HepG2 (cell line): ENCODE results near the gene ARHGAP45. TPM values are rescaled to one million over a fixed set of nuclear protein-coding genes. Genes with fewer than 3 reads are reported as not detected.

ENCODE experiments used
- ARID4A ChIP-seq: sonication (generic); formaldehyde crosslinking; IDR thresholded peaks from 2 replicates; pipeline ENCODE4 v1.5.0; 2020; ENCODE audit warnings: mild to moderate bottlenecking, missing genetic modification reagents, borderline replicate concordance
- CCAR2 ChIP-seq: fragments of 200-400 bp; formaldehyde crosslinking; optimal IDR thresholded peaks from 2 replicates; pipeline ENCODE3; 2018; ENCODE audit warnings: low read depth, mild to moderate bottlenecking, low read length, moderate library complexity
- DR1 ChIP-seq: sonication (generic); formaldehyde crosslinking; IDR thresholded peaks from 2 replicates; pipeline ENCODE4 v1.8.0; 2021; ENCODE audit warnings: mild to moderate bottlenecking, missing genetic modification reagents, inconsistent platforms
- FOSL2 ChIP-seq: sonication (generic); formaldehyde crosslinking; IDR thresholded peaks from 2 replicates; pipeline ENCODE4 v1.4.0; 2020; ENCODE audit warnings: missing genetic modification reagents
- KLF11 ChIP-seq: IDR thresholded peaks from 2 replicates; pipeline ENCODE4 v1.6.1; 2016; ENCODE audit warnings: missing compliant biosample characterization
- KLF9 ChIP-seq: IDR thresholded peaks from 2 replicates; pipeline ENCODE4 v1.6.1; 2016; ENCODE audit warnings: low read depth
- MIER2 ChIP-seq: IDR thresholded peaks from 2 replicates; pipeline ENCODE4 v1.6.1; 2016; ENCODE audit warnings: missing biosample characterization, missing genetic modification reagents
- MIXL1 ChIP-seq: IDR thresholded peaks from 2 replicates; pipeline ENCODE4 v1.6.1; 2016
- NFKBIZ ChIP-seq: IDR thresholded peaks from 2 replicates; pipeline ENCODE4 v1.6.1; 2018; ENCODE audit warnings: missing genetic modification reagents, missing compliant biosample characterization
- NONO ChIP-seq, 2 experiments: fragments of 450-650 bp in 1 of 2; sonication (generic) in 1 of 2; formaldehyde crosslinking in 1 of 2; IDR thresholded peaks in 1 of 2; conservative IDR thresholded peaks in 1 of 2; 2 replicates each; pipeline versions ENCODE4 v1.6.1 to v1.8.0; 2017 to 2022; ENCODE audit warnings: mild to moderate bottlenecking in 1 of 2, missing genetic modification reagents in 1 of 2, moderate library complexity in 1 of 2
- PRDM15 ChIP-seq: sonication (generic); formaldehyde crosslinking; IDR thresholded peaks from 2 replicates; pipeline ENCODE4 v1.4.0; 2020; ENCODE audit warnings: missing genetic modification reagents
- WIZ ChIP-seq: sonication (generic); formaldehyde crosslinking; IDR thresholded peaks from 2 replicates; pipeline ENCODE4 v1.5.1; 2020; ENCODE audit warnings: mild to moderate bottlenecking, missing genetic modification reagents
- ZBTB20 ChIP-seq: sonication (generic); formaldehyde crosslinking; IDR thresholded peaks from 2 replicates; pipeline ENCODE4 v1.8.1; 2023; ENCODE audit warnings: missing genetic modification reagents, low read depth, mild to moderate bottlenecking, borderline replicate concordance
- ZKSCAN8 ChIP-seq: IDR thresholded peaks from 2 replicates; pipeline ENCODE4 v1.6.1; 2016; ENCODE audit warnings: borderline replicate concordance, missing genetic modification reagents, missing compliant biosample characterization
- ZMYM2 ChIP-seq: sonication (generic); formaldehyde crosslinking; IDR thresholded peaks from 2 replicates; pipeline ENCODE4 v1.8.0; 2022; ENCODE audit warnings: mild to moderate bottlenecking, missing genetic modification reagents
- ZNF205 ChIP-seq: IDR thresholded peaks from 2 replicates; pipeline ENCODE4 v1.6.1; 2018; ENCODE audit warnings: missing biosample characterization, missing genetic modification reagents
- ZNF274 ChIP-seq: sonication (generic); formaldehyde crosslinking; IDR thresholded peaks from 2 replicates; pipeline ENCODE4 v1.5.1; 2020; ENCODE audit warnings: mild to moderate bottlenecking, missing genetic modification reagents
- ZNF451 ChIP-seq: sonication (generic); formaldehyde crosslinking; IDR thresholded peaks from 2 replicates; pipeline ENCODE4 v1.5.0; 2020; ENCODE audit warnings: mild to moderate bottlenecking, missing genetic modification reagents
- ZNF512 ChIP-seq: sonication (generic); formaldehyde crosslinking; IDR thresholded peaks from 2 replicates; pipeline ENCODE4 v1.4.0; 2020; ENCODE audit warnings: mild to moderate bottlenecking, missing genetic modification reagents
- ZNF607 ChIP-seq: sonication (generic); formaldehyde crosslinking; IDR thresholded peaks from 2 replicates; pipeline ENCODE4 v1.5.1; 2020; ENCODE audit warnings: missing genetic modification reagents, mild to moderate bottlenecking, borderline replicate concordance
- ZNF713 ChIP-seq: sonication (generic); formaldehyde crosslinking; IDR thresholded peaks from 2 replicates; pipeline ENCODE4 v1.4.0; 2020; ENCODE audit warnings: mild to moderate bottlenecking, missing genetic modification reagents
- ZNF746 ChIP-seq: sonication (generic); formaldehyde crosslinking; IDR thresholded peaks from 2 replicates; pipeline ENCODE4 v1.8.0; 2022; ENCODE audit warnings: mild to moderate bottlenecking, missing genetic modification reagents
- polyA plus RNA-seq, 8 experiments: library from polyadenylated mRNA; depleted of rRNA in 3 of 8; stranded (reverse) in 7 of 8; unstranded in 1 of 8; fragments of >200 nt; fragmentation: Illumina TruSeq in 4 of 8; extraction: Trizol in 4 of 8; gene quantifications; 2 replicates each; pipeline versions ENCODE4 v1.2.1 to v1.2.3, GENCODE V29; 2011 to 2016; ENCODE audit warnings: low read depth in 4 of 8, missing spikeins in 1 of 8, mixed read lengths in 1 of 8; ENCODE audit not compliant: insufficient read depth in 1 of 8
- total RNA-seq, 5 experiments: library from RNA; depleted of rRNA; stranded (reverse); fragments of >200 nt; fragmentation: Illumina TruSeq; extraction: Trizol; gene quantifications; 2 replicates each; pipeline ENCODE4 v1.2.3, GENCODE V29; 2016; ENCODE audit warnings: low read depth in 1 of 5

ARHGAP45 gene
- total and polyA plus RNA-seq, 2 of the 13 experiments (the other 11 are each of a cell fraction or from before 2014, with no cell fraction given), result 0.84 to 32.0 TPM

- TF ChIP-seq ARID4A (no peak), DR1 (CRISPR knock-in tag) (no peak), ZMYM2 (CRISPR knock-in tag) (no peak), ZNF274 (CRISPR knock-in tag) (no peak), ZNF746 (CRISPR knock-in tag) (no peak), MIXL1 (CRISPR knock-in tag) (no peak), FOSL2 (CRISPR knock-in tag) (no peak), ZNF512 (CRISPR knock-in tag) (no peak), ZBTB20 (CRISPR knock-in tag) (no peak), ZNF713 (CRISPR knock-in tag) (no peak), ZNF607 (0 out of 2 replicates have a peak, but pooled peaks have one; percentile 4), NONO (IDR thresholded peaks at IDR 0.05) (no peak), NONO (CRISPR knock-in tag; conservative IDR thresholded peaks at IDR 0.05) (no peak), WIZ (no peak), CCAR2 (no peak), PRDM15 (CRISPR knock-in tag) (peak; percentile 83; the same call in 1 of the 2 replicates), KLF9 (CRISPR knock-in tag) (no peak), NFKBIZ (CRISPR knock-in tag) (no peak), MIER2 (CRISPR knock-in tag) (no peak), ZKSCAN8 (CRISPR knock-in tag) (no peak), KLF11 (CRISPR knock-in tag) (no peak), ZNF451 (no peak), ZNF205 (CRISPR knock-in tag) (0 out of 2 replicates have a peak, but pooled peaks have one; percentile 22)
Observed at GRCh38 chr19:1104311-1105007, 37.5 kb downstream of the ARHGAP45 start (continued).
